RKO (cell line): ENCODE data around the gene WDR64.

ENCODE experiments used
- DNase-seq: peaks from one replicate; pipeline ENCODE4 v3.0.0-alpha.2; 2016; ENCODE audit warnings: low spot score

The WDR64 gene

DNA sequence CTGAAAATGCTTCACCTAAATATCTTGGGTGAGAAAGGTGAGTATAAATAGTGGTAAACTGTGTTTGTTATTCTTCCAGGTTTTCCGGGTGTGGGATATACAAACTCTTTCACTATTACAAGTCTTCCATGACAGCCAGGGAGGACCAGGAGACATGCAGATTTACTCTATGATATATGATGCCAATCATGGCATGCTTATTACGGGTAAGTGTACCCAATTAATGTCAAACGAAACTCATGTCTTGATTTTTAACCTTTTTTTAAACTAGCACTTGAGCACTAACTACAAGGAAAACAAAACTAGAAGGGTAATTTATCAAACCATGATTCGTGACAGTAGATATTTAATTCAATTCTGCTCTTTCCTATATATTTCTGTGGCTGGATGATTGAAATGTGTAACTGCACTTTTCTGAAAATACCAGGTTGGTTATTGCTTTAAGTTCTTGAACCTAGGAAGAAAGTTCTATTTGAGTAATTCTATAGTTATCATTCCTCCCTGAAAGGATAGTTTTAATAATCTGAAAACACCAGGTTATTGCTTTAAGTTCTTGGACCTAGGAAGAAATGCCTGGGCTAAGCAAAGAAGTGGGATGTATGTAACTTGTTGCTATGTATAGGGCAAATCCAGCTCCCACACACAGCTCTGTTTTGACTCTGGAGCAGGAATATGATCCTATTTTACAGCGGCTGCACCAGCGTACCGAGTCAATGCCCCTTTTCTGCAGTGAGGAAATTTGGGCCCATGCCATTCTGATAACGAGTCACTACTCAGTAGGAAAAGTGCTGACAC is 86.4 kb downstream of the WDR64 start:
- DNase-seq = no peak

DNA sequence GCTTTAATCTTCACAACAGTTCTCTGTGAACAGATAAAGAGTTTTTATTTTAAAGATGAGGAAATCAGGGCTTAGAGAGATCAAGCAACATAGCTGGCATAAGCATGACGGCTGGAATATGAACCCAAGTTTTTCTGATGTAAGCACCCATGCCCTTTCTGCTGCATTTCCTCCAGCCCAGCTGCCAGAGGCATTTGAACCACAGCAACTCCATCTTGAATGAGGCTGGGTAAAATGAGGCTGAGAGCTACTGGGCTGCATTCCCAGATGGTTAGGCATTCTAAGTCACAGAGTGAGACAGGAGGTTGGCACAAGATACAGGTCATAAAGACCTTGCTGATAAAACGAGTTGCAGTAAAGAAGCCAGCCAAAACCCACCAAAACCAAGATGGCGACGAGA is 90.0 kb downstream of the WDR64 start:
- DNase-seq = no peak

DNA sequence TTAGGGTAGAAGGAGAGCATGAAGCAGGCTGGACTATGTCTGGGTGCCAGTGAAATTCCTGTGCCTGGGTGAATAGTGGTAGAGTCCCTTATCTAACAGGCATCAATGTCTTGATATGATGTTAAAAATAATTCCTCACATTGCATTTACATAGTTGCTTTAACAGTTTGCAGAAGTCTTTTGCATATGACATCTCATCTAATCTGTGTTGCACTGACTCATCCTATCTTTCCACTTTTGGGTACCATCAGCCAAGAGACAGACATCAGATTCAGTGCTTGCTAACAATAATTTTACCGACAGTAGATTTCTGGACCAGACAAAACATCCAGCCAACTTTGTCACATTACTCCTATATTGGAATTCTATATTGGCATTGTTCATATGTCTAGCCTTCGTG is 92.5 kb downstream of the WDR64 start:
- DNase-seq = no peak

GRCh38 chr1:241747992-241748391 is 95.9 kb downstream of the WDR64 start:
- DNase-seq = no peak

- DNase-seq = no peak
These were observed 97.2 kb downstream of the WDR64 start for GRCh38 chr1:241749041-241749944.

- peak; percentile 8 for DNase-seq
These were observed 98.0 kb downstream of the WDR64 start for GRCh38 chr1:241749945-241750695.

- no peak for DNase-seq
These were observed 99.4 kb downstream of the WDR64 start for GRCh38 chr1:241751524-241751923.

GRCh38 chr1:241762713-241763339 is 110.7 kb downstream of the WDR64 start:
- no peak for DNase-seq

DNA sequence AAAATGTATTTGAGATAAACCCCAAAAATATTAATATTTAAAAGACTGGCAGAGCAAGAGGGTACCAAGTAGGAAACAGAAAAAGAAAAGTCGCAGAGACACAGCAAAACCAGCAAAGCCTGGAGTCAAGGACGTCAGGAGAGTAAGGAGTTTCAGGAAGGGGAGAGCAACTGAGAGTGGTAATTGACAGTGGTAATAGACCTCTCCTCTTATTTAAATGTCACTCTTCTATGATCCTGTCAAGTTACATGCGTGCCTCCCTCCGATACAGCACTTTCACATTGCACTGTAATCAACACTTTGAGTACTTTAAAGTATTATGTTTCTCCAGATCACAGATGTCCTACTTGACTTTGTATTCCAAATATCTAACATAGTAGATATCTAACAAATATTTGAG is 113.3 kb downstream of the WDR64 start:
- no peak for DNase-seq

DNA sequence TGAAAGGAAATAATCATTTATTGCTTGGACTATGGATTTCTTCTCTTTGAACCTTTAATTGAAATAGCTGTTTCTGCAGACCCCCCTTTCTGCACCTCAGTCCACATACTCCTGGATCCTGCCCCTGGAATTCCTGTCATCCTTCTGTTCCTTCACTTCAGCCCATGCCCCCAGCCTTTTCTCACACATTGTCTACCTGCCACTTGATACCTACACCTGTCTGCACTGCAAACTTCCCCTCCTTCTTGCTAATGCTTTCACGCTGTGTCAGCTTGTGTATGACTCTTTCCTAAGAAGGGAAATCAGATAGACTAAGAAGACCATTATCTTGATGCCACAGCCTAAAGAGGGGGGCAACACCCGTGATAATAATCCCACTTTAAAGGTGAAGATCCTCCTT is 115.7 kb downstream of the WDR64 start:
- DNase-seq = no peak

- DNase-seq = no peak
These were observed 118.0 kb downstream of the WDR64 start for GRCh38 chr1:241770115-241770514.

DNA sequence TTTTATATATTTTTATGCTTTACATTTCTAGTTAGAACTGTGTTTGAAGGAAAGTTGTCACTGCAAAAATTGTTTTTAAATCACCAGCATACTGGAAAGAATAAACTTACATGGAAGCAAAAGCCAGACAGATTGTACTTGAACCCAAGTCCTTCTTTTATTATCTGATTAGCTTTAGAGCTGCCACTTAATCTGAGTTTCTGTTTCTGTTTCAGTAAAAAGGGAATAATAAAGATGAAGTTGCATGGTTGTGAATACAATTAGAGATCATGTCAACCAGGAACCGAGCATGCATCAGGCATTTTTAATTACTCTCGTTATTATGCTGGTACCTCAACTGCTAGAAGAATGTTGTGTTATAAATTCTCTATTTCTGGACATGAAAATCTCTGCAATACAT is 119.0 kb downstream of the WDR64 start:
- DNase-seq = no peak

GRCh38 chr1:241772932-241773500 is 120.9 kb downstream of the WDR64 start:
- no peak for DNase-seq

- DNase-seq = no peak
These were observed 121.9 kb downstream of the WDR64 start for GRCh38 chr1:241773991-241774390.

- DNase-seq = no peak
These were observed 122.9 kb downstream of the WDR64 start for GRCh38 chr1:241775021-241775420.

GRCh38 chr1:241776911-241777310 is 124.8 kb downstream of the WDR64 start:
- no peak for DNase-seq

DNA sequence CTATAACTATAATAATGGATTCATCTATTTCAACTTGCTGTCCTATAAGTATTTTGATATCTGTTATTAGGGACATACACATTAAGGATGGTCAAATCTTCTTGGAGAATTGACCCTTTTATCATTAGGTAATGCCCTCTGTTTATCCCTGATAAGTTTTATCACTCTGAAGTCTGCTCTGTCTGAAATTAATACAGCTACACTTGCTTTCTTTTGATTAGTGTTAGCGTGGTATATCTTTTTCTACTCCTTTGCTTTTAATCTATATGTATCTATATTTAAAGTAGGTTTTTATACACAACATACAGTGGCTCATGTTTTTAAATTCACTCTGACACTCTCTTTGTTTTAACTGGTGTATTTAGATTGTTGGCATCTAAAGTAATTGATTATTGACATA is 126.0 kb downstream of the WDR64 start:
- DNase-seq = no peak

DNA sequence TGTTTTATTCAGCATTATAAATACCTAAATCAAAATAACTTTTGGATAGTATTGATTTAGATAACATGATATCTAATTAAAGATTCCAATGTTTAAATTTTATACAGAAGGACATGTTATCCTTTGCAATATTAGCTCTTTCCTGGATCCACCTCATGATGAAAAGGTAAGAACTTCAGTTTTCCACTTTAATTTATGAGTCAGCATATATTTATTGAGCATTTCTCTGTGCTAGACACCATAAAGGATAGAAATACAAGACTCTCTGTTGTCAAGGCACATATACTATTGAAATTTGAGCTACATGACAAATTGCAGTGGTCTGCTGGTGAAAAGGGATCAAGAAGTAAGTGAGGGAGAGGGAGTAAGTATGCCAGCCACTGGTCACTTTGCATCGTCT is 127.8 kb downstream of the WDR64 start:
- DNase-seq = no peak

GRCh38 chr1:241782396-241782795 is 130.3 kb downstream of the WDR64 start:
- DNase-seq = no peak

DNA sequence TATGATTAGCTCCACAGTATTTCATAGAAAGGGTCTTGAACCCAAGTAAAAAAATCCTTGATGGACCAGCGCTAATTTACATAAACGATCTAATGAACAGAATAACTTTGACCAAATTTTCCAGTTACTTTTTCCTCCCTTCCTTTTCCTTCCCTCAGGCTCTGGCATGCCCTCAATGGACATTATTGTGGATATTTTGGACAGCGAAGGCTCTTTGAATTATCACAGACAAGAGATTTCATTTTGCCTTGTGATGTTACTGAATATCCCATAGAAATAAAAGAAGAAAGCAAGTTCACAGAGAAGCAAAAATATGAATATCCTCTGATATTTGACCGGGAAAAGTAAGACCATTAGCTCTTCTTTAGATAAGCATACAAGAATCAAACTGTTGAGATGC is 135.6 kb downstream of the WDR64 start:
- DNase-seq = no peak

- DNase-seq = no peak
These were observed 137.0 kb downstream of the WDR64 start for GRCh38 chr1:241789061-241789460.

GRCh38 chr1:241799416-241799815 is 147.3 kb downstream of the WDR64 start:
- no peak for DNase-seq
